GM23248 (cell line): Measurements from ENCODE around the gene DENND5B.

Source experiments
- EZH2 ChIP-seq: fragments of 200-600 bp; sonication (generic); IDR thresholded peaks from 2 replicates; pipeline ENCODE4 v1.6.1; 2018; ENCODE audit warnings: antibody characterized with exemption, mild to moderate bottlenecking; ENCODE audit not compliant: insufficient read depth, poor library complexity, severe bottlenecking
- EZH2phosphoT487 ChIP-seq: fragments of 200-600 bp; sonication (generic); IDR thresholded peaks from 2 replicates; pipeline ENCODE4 v1.6.1; 2018; ENCODE audit warnings: antibody characterized with exemption, moderate library complexity, mild to moderate bottlenecking, low read depth; ENCODE audit not compliant: insufficient read depth

DNA sequence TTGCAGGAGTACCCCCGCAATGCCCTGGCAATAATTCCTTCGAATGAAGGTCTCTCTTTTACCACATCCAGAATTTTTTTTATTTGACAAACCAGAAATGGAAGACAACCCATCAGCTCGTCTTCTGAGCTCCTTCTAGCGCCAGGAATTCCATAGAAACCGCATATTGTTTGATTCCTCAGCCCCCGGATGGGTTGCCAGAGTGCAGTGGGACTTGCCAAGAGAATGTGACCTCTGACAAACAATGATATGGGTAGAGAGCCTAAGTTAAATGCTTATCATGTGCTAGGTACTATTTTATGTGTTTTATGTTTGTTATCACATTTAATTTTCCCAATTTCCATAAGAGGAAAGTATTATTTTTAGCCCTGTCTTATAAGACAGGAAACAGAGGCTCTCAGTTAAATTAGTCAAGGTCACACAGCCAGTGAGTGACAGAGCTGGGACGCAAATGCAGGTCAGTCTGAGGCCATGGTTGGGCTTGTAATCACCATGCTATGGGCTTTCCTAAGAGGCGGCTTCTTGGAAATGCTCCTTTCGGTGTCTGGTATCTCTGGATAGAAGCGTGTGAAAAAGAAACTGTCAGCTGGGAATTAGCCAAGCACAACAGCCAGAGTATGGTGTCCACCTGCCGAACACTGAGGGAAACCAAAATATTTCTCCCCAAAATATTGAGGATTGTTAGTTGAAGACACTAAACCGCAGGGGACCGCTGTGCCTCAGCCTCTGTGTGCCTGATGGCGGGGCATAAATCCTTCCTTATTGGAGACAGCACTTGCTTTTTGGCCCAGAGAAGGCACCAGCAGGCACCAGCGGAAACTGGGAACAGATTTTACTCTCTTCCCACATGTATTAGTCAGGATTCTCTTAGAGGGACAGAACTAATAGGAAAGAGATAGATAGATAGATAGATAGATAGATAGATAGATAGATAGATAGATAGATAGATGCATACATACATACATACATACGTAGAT lies 39.1 kb upstream of the DENND5B start:
- TF ChIP-seq EZH2 = no peak
- TF ChIP-seq EZH2phosphoT487 = no peak
